CD4-positive, alpha-beta T cell treated with Interleukin-4 for 1 hour (primary cell): Measurements from ENCODE around the gene NACC2.
A peak's percentile ranks its signal among the peaks of the same experiment; 100 is the strongest.

Source experiments
- DNase-seq, 2 donors: peaks; one replicate each; pipeline ENCODE4 v3.0.0-alpha.2; 2020 to 2022

The NACC2 gene

DNA sequence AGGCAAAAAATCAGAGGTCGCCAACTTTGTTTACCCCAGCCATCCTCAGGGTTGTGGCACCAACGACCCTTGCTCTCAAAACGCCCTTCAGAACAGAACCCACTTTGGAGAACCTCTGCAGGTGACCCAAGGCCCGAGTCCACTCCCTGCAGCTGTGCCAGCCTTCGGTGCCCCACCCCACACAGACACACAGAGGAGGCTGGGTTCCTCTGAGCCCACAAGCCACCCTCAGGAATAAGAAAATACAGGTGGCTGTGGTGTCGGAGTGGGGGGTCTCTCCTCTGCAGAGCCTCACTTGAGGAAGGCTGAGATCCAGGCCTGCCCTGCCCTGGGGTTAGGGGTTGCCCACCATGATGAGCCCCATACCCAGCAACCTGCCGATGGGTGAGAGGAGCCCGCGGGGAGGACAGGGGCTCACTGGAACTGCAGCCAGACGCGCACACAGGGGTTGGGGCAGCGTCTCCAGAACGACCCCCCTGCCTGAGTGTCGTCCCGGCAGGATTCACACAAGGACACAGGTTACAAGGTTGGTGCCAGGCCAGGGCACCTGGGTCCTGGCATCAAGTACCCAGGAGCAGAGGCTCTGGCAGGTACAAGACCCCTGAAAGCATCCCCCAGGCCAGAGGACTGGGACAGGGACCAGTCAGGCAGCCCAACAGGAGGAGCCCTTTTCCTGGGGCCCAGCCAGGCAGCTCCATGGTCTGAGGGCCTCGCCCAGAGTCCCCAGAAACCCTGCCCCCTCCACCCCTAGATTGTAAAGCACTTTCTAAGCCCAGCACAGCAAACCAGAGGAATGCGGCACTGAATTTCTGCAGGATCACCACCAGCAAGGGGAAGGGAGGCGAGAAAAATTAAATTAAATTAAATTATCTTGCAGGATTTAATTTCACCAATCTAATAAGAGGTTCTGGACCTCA lies 40.0 kb downstream of the NACC2 start:
- DNase-seq = no peak

DNA sequence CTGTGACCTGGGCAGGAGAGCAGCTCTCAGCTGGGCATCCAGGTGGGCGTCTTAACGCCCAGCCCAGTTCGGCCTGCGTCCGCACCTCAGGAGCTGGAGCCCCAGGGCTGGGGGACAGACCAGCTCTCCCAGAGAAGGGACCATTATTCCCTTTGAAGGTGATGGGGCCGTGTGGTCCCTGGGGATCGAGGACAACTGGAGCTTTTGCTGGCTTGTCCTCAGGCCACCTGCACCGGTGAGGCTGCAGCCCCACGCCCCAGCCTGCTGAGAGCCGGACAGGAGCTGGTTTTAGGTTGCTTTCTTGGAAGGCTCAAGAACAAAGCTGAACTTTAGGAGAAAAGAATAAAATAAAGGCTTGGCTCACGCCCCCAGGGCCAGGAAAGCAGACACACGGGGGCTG lies 40.9 kb downstream of the NACC2 start:
- no peak for DNase-seq

DNA sequence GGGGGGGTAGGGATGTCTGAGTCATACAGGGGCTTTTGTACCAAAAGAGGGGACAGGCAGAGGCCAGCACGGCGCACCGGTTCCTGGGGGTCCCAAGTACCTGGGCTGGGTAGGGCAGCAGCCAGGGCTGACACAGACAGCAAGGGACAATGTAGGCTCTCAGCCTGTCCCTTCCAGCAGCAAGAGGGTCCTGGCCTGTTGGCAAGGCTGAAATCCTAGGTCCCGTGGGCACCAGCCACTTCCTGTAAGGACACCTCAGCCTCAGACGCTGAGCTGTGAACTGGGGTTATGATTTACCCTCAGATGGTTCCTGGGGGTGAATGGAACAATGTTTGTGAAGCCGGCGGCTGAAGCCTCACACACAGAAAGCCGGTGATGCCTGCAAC lies 41.3 kb downstream of the NACC2 start:
- no peak for DNase-seq

DNA sequence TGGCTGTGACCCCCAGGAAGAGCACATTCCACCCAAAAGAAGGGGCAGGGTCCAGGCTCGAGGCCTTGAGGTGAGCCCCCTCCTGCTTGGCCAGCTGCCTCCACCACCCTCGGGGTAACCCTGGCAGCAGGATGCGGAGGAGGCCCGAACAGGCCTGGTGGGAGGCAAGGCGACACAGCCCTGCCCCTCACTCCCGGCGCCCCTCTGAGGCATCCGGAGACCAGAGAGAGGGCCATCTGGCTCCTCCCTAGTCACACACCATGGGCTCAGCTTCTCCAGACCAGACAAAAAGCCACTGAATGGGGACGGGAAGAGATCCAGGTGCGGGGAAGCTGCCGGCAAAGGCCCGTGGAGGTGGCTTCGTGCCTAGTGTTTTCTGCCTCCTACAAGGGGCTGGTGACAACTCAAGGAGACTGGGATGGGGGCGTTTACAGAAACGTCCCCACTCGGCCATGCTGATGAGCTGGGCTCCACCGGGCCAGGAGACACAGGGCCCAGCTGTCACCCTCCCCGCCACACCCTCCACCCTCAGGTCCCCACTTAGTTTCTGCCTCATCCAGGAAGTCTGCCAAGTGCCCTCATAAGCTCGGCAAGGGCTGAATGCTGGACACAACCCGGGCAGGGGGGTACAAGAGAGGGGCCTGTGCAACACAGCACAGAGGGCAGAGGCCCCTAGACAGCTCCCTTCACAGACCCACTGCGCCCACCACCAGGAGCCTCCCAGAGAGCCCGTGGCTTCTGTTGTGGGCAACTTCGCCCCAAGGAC lies 41.9 kb downstream of the NACC2 start:
- no peak for DNase-seq

DNA sequence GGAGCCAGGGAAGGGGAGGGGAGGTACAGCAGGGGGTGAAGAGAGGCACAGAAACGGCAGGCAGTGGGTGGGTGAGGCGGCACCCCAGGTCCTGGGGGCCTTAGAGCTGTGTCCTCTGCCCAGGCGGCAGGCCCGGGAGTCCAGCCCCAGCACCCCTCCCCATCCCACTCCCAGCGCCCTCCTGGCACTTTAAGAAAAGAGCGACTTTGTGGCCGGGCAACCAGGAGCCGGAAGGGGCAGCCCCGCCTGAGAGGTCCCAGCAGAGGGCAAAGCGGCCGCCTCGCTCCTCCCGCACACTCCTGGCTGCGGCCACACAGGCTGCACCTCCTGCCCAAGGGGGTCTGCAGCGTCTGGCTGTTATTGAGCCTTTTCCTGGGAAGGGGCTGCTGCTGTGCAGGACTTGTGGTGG lies 42.6 kb downstream of the NACC2 start:
- no peak for DNase-seq

DNA sequence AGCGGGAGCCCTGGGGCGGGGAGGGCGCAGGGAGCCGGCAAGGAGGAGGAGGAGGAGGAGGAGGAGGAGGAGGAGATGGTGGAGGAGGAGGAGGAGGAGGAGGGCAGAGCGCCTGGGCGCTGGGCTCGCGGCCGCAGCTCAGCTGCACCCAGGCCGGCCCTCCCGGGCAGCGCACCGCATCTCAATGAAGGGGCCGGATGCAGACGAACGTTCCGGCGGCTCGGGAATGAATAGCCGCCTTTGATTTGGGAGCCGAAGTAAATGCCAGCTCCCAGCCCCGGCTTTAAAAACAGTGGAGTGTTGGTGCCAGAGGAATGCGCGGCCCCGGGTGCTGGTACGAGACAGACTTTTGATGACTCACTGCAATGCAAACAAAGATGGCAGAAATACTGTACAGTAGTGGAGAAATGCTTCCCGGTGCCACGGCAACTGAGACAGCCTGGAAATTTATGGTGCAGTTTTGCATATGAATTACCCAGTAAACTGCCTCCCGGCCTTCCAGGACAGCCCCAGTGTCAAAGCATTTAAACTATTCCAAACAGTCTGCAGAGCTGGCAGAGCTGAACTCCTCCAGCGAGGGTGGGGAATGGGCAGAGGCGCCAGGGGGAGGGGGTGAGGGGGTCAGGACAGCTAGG lies 43.1 kb downstream of the NACC2 start:
- DNase-seq = no peak

DNA sequence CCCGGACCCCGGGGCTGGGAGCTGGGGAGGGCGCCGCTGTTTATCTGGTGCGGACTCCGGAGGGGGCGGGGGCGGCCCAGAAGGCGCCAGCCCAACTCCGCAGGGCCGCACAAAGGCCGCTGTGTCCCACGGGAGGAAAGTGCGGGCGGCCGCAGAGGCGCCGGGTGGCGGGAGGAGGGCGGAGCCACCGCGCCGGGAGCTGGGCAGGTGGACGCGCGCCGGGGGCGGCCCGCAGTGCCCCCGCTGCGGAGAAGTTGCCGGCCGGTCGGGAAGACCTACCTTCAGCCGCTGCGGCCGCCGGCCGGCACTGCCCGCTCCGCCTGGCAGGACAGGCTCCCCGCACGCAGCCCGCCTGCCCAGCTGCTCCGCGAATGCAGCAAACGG lies 43.6 kb downstream of the NACC2 start:
- DNase-seq = no peak

DNA sequence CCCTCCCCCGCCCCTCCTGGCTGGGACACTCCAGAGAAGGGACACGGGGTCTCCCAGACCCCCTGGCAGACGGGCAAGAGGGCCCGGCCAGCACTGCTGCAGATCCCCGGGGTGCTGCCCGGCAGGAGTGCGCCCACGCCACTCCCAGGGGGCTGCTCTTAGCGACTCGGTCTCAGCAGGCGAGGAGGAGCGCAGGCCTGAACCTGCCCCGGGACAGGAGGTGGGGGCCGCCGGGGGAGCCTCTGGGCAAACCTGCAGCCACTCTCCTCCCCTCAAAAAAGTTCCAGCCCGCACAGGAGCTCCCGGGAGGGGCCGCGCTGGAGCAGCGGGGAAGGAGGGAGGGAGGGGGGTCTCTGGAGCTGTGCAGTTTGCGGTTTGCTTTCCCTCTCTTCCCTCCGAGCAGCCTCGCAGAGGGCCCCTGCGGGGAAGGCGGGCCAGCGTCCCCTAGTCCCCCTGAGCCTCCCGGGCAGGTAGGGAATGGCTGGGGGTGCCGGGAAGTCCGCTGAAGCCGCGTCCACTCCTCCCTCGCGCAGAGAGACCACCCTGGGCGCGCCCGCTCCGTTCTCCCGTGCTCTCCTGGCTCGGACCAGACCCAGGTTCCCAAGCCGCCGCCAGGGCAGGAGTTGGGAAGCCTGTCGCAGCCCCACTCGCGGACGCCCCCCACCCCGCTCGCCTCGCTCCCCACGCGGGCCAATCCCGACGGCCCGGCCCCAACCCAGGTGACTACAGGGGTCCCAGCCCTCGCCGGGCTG lies 44.2 kb downstream of the NACC2 start:
- no peak for DNase-seq

DNA sequence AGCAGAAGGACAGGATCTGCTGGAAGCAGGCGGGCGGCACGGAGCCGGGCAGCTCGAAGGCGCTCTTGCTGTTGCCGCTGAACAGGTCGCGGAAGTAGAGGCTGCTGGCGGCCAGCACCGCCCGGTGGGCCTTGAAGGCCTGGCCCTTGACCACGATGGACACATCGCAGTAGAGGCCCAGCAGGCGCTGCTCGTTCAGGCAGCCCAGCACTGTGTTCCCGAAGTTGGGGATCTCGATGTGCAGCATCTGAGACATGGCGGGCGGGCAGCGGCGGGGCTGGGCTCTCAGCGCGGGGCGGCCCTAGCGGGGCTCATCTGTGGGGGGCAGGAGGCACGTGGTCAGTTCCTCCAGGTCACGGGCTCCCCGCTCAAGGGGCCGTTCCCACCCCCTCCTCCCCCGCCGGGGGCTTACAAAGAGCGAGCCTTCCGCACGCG lies 44.8 kb downstream of the NACC2 start:
- DNase-seq = no peak

DNA sequence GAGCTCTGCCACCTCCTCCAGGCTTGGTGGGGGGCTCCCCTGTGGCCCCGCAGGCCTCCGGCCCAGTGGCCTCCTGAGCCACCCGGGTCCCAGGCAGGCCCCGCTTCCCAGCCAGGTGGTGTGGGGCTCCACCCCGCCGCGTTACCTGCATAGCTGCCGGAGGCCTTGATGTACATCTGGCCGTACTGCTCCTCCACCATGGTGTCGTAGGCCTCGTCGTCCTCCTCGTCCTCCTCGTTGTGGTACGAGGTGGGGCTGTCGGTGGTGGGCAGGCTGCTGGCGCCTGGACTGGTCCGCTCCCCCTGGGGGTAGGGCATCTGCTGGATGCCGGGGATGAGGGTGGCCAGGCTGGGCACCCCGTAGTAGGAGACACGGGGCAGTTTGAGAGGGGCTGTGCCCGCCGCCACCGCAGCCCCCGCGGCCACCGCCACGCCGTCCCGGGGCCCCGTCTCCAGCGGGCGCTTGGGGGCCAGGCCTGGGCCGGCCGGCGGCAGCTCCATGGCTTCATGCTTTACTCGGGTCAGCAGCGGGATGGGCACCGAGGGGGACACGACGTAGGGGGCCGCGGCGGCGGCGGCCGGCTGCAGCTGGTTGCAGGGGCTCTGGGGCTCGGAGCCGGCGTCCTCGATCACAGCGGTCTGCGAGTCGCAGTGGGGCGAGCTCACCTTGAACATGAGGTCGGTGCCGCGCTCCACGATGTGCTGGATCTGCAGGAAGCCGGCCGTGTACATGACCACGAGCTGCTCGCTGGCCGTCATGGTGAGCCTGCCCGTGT lies 45.4 kb downstream of the NACC2 start:
- no peak for DNase-seq

DNA sequence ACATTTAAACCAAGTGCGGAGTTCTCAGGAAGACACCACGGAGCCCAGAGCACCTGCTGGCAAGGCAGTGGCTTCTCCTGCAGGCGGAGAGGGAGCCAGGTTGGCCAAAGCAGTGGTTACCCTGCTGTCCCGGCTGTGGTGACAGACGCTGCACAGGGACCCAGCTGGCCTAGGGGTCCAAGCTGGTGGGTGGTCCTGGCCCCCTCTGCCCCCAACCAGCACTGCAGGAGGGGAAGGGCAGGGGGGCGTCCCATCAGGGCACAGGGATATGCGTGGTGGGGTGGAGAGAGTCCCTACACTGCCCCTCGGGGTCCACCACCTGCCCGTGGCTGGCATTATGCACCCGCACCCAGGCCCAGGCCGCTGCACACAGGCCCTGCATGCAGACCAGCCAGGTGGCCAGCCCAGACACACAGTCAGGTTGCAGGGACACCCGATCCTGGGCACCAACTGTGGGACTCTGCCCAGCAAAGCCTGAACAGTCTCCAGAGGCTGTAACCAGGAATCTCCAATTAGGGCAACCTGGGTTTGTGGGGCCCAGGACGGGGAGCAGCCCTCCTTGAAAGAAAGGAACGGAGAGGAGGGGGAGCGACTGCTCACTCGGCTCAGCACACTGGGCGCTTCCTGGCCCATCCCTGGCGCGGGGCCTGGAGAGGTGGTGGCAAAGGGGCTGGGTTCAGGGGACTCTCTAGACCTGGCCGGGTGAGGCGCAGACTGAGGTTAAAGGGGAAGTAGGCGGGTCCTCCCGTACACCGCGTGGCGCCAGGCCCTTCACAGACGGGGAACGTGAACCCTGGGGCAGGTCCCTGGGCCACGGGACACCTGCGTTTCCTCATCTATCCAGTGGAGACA lies 46.3 kb downstream of the NACC2 start:
- no peak for DNase-seq

DNA sequence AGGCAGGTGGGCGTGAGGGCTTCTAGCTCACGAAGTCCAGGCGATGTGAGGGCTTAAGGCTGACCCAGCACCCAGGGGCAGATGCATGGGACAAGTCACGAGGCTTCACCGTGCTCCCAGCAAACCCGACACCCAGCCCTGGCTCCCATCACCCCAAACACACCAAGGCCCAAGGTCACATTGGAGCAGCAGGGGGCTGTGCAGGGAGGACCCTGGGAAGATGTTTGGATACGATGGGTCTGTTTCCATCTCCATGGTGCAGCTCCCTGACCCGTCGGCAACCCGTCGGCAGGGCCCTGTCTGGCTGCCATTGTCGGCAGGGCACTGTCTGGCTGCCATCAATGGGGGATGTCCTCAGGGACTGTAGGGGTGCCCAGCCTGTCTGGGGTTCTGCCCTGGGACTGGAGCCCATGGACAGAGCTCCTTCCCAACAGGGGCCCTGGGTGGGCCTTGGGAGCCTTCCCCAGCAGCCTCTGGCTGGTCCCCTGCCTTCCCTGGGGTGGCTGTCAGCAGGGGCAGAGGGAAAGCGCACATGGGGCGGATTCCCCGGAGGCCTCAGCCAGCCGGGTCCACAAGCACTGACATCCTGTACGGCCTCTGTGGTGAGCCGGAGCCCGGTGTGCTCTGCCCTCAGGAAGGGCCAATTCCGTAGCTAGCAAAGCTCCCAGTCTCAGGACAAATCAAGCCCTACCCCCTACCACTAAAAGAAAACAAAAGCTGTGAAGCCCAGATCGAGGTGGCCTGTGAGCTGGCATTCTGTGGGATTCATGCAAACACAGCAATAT lies 47.1 kb downstream of the NACC2 start:
- no peak for DNase-seq

DNA sequence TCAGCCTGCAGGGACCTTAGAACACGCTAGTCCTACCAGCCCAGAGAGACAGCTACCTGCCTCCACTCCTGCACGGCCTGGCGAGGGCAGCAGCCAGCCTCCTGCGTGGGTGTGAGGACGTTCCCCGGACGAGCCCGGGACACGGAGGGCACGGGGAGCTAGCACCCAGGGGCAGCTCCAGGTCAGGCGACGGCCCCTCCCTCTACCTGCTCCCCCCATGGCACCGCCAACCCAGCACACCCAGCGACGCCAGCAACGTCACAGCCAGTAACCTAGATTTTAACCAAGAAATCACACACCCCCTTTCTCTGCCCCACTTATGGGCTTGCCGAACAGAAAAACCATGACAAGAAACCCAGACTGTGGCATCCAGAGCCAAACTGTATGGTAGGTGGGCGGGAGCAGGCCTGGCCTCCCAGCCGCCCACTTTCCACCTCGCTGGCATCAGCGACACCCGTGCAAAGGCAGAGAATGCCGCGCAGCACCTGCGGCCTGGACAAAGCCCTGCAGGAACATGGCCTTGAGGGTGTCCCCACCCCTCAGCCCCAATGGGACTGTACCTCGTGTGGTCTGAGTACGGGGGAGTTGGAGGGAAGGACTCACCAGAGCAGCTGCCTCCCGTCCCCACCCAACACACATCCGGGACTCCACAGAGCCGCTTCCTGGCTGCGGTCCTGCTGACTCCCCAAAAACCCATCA lies 47.9 kb downstream of the NACC2 start:
- DNase-seq = no peak

DNA sequence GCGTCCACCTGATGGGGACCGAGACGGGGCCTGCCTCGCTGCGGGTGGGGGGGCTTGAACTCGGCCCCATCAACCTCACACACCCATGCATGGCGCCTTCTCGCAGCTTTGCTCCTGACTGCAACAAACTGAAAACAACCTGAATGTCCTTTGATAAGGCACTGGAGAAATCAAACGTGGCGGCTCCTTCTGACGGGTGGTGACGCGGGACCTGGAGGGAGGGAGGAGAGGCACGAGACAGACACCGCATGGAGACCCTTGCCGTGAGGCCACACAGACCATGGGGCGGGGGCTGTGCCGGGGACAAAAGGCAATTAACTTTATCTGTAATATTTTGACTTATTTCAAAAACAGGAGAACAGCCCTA lies 48.6 kb downstream of the NACC2 start:
- no peak for DNase-seq

DNA sequence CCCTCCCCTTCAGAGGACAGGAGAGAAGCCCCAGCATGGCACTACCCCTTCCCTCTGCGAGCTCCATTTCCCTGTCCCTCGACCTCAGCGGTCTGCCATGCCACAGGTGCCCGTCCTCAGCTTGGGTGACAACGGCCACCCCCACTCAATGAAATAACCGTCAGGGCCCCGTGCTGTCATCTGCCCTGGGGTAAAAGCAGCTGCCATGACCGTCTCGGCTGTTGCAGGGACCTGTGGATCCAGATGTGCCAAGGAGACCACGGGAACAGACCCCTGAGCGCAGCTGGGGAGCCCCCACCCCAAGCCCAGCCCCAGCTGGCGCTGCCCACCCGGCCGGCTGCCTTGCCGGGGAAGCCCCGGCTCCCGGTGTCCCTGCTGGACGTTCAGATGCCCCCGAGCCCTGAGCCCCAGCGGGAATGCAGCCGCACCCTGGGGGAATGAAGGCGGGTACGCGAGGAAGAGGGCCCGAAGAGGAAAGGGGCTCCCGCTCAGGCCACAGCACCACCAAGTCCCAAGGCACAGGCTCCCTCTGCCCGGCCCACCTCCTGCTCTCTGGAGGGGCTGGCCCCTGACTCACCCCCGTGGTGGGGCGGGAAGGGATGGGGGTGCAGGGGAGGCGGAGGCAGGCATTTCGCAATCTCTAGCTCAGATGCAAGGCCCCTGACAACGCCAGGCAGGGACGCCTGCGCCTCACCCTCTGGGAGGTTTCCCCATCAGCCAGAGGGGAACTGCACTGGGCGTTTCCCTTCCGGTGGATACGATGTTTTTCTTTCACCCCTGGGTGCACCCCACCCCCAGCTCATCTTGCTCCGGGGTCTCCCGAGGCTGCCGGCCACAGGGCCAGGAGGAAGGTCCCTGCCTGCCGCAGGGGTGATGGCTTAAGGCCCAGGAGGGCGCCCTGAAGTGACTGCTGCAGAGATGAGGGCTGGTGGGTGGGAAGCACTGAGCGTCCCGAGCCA lies 49.2 kb downstream of the NACC2 start:
- peak; percentile 13 to 62 for DNase-seq

DNA sequence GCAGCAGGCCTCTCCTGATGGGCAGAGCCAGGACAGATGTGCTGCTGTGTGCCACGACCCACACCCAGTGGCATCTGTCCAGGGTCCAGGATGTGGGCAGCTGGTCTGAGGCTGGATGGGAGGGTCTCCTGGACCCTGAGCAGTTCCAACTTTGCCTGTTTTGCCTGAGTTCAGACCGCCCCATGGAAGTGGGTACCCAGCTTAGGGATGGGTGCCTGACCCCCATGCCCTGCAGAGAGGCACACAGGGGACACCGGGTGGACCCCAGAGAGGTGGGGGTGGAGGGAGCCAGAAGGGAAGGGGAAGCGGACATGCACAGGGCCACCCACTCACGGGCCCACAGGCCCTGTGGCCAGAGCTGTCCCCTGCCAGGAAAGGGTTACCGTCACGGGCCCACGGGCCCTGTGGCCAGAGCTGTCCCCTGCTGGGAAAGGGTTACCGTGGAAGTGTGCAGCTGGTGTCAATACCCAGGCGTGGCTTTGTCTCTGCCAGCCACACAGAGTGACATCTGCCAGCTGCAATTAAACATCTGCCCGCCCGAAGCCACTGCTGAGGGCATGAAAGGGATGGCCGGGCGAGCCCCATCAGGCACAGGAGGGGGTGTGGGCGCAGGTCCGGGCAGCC lies 50.0 kb downstream of the NACC2 start:
- no peak for DNase-seq

DNA sequence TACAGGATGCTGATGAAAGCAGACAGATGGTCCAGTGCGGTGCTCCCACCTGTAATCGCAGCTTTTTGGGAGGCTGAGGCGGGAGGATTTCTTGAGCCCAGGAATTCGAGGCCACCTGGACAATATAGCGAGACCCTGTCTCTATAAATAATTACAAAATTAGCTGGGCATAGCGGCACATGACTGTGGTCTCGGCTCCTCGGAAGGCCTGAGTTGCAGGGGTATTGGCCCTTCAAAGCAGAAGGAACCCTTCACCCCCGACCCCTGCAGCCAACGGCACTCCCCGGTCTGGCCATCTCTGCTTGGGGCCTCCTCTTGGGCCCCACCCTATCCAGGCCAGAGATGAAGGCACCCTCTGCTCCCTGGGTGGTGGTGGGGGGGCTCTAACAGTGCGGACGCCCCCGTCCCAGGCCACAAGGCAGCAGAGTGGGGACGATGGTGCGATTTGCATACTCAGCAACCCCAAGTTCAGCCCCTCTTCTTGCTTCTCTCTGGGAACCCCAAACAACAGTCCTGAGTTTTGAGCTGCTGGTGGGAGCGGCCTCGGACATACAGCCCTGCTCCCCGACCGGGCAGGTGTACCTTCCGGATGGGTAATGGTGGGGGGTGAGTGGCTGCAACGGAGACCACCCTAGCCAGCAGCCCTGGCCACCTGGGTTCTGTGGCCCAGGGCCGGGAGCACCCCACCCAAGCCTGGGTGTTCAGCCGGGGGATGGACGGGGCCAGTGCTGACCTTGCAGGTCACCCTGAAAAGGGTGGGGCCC lies 50.7 kb downstream of the NACC2 start:
- no peak for DNase-seq
